ENCODE data around the gene TPSB2.

TPSB2 gene

DNA sequence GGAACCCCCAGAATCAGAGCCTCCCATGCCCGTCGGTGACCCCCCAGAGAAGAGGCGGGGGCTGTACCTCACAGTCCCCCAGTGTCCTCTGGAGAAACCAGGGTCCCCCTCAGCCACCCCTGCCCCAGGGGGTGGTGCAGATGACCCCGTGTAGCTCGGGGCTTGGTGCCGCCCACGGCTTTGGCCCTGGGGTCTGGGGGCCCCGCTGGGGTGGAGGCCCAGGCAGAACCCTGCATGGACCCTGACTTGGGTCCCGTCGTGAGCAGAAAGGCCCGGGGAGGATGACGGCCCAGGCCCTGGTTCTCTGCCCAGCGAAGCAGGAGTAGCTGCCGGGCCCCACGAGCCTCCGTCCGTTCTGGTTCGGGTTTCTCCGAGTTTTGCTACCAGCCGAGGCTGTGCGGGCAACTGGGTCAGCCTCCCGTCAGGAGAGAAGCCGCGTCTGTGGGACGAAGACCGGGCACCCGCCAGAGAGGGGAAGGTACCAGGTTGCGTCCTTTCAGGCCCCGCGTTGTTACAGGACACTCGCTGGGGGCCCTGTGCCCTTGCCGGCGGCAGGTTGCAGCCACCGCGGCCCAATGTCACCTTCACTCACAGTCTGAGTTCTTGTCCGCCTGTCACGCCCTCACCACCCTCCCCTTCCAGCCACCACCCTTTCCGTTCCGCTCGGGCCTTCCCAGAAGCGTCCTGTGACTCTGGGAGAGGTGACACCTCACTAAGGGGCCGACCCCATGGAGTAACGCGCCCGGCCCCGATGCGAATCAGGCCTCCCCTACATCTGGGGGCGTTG is 8.9 kb downstream of the TPSB2 start:
- Mint-ChIP-seq H3K27ac (peak overlapping the region in 1 of 2 donors; percentile 59), H3K9me3 (no peaks in the 10 kb centered on the region), H3K4me1 (no peaks in the 10 kb centered on the region), H3K4me3 (no peak overlapping the region), H3K27me3 (no peaks in the 10 kb centered on the region)
- no peak for DNase-seq
- ATAC-seq: no peak

DNA sequence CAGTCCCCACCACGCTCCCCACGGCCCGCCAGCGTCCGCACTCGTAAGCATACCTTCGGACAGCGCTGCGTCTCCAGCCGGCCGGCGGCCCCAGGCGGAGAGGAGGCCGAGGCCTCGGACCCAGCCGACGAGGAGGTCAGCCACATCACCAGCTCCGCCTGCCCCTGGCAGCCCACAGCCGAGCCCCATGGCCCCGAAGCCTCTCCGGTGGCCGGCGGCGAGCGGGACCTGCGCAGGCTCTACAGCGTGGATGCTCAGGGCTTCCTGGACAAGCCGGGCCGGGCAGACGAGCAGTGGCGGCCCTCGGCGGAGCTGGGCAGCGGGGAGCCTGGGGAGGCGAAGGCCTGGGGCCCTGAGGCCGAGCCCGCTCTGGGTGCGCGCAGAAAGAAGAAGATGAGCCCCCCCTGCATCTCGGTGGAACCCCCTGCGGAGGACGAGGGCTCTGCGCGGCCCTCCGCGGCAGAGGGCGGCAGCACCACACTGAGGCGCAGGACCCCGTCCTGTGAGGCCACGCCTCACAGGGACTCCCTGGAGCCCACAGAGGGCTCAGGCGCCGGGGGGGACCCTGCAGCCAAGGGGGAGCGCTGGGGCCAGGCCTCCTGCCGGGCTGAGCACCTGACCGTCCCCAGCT is 9.8 kb downstream of the TPSB2 start:
- no peak overlapping the region for H3K4me3 Mint-ChIP-seq
- ATAC-seq (no peak), DNase-seq (no peak)
- no peaks in the 10 kb centered on the region for H3K4me1 Mint-ChIP-seq
- no peaks in the 10 kb centered on the region for H3K27me3 Mint-ChIP-seq
- H3K27ac Mint-ChIP-seq: no peak overlapping the region
- no peaks in the 10 kb centered on the region for H3K9me3 Mint-ChIP-seq

DNA sequence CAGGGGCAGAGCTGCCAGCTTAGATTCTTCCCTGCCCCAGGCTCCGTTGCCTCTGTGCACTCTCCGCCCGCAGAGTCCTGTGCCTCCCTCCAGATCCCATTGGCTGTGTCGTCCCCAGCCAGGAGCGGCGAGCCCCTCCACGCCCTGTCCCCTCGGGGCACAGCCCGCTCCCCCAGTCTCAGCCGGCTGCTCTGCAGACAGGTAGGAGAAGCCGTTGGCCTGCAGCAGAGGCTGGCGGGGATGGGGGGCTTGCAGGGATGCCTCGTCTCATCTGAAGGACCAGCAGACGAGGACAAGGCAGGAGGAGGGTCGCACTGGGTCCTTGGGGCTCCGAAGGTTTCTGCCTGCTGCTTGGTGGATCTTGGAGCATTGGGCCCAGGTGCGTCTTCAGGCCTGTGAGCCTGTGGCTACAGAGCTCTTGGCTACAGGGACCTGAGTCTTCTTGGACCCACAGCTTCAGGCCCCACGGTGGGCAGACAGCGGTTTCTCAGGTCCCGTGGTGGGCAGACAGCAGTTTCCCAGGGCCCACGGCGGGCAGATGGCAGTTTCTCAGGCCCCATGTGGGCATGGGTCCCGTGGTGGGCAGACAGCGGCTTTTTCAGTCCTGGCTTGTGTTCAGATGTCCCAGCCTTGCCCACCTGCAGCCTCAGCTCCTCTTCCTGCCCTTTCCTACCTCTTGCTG is 10.9 kb downstream of the TPSB2 start:
- DNase-seq: no peak
- no peak for ATAC-seq
- Mint-ChIP-seq H3K9me3 (no peaks in the 10 kb centered on the region), H3K27ac (no peak overlapping the region), H3K4me1 (no peaks in the 10 kb centered on the region), H3K27me3 (no peaks in the 10 kb centered on the region), H3K4me3 (no peak overlapping the region)

DNA sequence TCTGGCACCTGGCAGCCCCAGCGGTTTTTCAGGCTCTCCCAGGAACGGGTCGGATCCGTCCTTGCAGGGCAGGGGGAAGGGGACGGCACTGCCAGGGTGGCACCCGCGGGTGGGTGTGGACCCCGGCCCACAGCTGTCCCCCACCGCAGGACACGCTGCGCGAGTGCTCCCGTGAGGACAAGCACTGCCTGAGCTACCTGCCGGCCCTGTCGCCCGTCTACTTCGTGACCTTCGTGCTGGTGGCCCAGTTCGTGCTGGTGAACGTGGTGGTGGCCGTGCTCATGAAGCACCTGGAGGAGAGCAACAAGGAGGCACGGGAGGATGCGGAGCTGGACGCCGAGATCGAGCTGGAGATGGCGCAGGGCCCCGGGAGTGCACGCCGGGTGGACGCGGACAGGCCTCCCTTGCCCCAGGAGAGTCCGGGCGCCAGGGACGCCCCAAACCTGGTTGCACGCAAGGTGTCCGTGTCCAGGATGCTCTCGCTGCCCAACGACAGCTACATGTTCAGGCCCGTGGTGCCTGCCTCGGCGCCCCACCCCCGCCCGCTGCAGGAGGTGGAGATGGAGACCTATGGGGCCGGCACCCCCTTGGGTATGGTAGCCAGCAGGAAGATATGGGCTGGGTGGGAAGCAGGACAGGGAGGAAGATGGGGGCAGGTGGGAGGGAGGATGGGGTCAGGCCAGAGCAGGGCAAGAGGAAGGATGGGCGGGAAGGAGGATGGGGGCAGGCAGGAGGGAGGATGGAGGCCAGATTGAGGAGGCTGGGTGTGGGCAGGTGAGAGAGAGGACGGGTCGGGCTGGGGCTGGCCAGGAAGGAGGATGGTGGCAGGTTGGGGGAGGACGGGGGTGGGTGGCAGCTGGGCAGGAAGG is 11.7 kb downstream of the TPSB2 start:
- H3K4me3 Mint-ChIP-seq: no peak overlapping the region
- DNase-seq (no peak), ATAC-seq (no peak)
- H3K9me3 Mint-ChIP-seq: no peaks in the 10 kb centered on the region
- no peak overlapping the region for H3K27ac Mint-ChIP-seq
- H3K27me3 Mint-ChIP-seq: no peaks in the 10 kb centered on the region
- H3K4me1 Mint-ChIP-seq: no peaks in the 10 kb centered on the region

DNA sequence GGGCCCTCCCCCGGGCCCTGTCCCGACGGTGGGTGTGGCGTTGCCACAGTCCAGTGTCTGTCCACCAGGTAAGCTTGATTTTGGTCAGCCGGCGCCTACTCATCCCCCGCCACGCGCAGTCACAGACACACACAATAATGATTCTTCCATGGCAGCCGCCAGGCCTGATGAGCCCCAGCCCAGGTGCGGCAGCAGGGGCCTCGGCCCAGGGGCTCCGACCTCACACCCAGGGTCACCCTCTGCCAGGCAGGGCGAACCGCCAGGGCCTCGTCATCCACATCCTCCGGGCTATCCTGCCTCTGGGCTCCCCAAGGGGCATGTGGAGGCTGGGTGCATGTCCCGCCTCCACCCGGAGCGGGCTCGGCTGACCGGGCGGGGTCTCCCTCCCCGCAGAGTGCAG is 12.5 kb downstream of the TPSB2 start:
- no peak for DNase-seq
- no peak overlapping the region for H3K4me3 Mint-ChIP-seq
- no peaks in the 10 kb centered on the region for H3K9me3 Mint-ChIP-seq
- no peaks in the 10 kb centered on the region for H3K4me1 Mint-ChIP-seq
- ATAC-seq: no peak
- no peak overlapping the region for H3K27ac Mint-ChIP-seq
- H3K27me3 Mint-ChIP-seq: no peaks in the 10 kb centered on the region

DNA sequence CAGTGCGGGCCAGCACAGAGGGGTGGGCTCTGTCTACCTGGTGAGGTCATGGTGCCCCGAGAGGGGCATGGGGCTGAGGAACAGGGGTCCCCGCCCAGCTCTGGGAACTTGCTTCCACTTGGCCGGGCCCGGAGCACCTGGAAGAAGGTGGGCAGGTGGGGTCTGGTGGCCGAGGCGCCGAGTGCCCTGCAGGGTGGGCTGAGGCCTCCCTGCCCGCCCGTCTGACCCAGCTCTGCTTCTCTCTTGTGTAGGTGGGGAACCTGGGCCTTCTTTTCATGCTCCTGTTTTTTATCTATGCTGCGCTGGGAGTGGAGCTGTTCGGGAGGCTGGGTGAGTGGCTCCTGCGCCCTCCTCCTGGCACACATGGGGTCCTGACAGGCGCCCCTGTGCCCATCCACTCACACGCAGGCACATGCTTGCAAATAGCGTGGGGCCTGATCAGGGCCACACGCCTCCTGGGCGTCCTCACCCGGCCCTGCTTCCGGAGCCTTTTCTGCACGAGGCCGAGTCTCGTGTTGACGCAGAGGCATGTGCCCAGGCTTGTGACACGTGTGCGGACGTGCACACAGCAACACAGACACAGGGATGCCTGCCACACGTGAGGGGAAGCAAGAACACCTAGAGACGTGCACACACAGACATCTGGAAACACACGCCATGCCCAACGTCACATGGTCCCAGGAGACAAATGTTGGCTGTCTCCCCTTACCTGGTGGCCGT is 13.1 kb downstream of the TPSB2 start:
- ATAC-seq: no peak
- no peak overlapping the region for H3K4me3 Mint-ChIP-seq
- no peaks in the 10 kb centered on the region for H3K4me1 Mint-ChIP-seq
- H3K27me3 Mint-ChIP-seq: no peaks in the 10 kb centered on the region
- no peaks in the 10 kb centered on the region for H3K9me3 Mint-ChIP-seq
- no peak overlapping the region for H3K27ac Mint-ChIP-seq
- no peak for DNase-seq

DNA sequence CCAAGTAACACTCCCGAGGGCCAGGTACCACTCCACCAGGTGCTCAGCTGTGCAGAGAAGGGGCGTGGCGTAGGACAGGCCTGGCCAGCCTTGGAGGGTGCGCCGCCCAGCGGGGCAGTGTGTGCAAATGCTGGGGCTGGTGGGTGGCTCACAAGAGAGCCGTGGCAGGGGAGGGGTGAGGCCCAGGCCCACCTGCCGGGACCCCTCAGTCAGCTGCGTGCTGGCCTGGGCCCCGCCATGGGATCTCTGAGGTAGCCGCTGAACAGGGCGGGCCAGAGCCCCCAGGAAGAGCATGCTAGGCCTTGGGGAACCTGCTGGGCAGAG is 13.7 kb downstream of the TPSB2 start:
- DNase-seq: no peak
- H3K4me1 Mint-ChIP-seq: no peaks in the 10 kb centered on the region
- ATAC-seq: no peak
- no peaks in the 10 kb centered on the region for H3K27me3 Mint-ChIP-seq
- H3K4me3 Mint-ChIP-seq: no peak overlapping the region
- H3K9me3 Mint-ChIP-seq: no peaks in the 10 kb centered on the region
- H3K27ac Mint-ChIP-seq: no peak overlapping the region

DNA sequence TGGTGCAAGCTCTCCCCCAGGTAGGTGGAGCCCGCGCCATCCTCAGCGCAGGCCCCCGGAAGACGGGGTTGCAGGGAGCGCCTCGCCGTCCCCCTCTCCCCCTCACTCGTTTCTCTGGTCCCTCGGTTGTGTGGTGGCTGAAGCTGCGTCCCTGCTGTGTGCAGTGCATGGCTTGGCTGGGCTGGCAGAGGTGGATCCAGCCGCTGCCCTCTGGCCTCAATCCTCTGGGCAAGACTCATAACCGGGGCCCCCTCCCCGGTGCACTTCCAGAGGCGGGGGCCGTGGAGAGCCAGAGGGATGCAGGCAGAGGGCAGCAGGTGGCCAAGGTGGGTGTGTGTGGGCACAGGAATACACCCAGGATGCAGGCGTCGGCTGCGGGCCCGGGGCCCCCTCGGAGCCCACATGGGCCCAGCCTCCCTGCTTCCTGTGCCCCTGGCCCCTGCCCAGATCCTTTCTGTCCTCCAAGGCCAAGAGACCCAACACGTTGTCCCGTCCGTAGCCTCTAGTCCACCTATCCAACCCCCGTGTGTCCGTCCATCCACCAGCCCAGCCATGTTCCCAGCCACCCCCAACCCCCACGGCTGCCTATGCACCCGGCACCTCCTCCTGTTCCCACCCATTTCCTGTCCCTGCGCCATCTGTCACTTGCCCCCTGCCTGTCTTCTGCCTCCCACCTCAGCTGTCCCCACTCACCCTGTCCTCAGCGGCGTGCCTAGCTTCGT is 14.2 kb downstream of the TPSB2 start:
- Mint-ChIP-seq H3K4me1 (no peaks in the 10 kb centered on the region), H3K9me3 (no peaks in the 10 kb centered on the region), H3K27ac (no peak overlapping the region), H3K27me3 (no peaks in the 10 kb centered on the region), H3K4me3 (no peak overlapping the region)
- no peak for DNase-seq
- ATAC-seq: no peak

DNA sequence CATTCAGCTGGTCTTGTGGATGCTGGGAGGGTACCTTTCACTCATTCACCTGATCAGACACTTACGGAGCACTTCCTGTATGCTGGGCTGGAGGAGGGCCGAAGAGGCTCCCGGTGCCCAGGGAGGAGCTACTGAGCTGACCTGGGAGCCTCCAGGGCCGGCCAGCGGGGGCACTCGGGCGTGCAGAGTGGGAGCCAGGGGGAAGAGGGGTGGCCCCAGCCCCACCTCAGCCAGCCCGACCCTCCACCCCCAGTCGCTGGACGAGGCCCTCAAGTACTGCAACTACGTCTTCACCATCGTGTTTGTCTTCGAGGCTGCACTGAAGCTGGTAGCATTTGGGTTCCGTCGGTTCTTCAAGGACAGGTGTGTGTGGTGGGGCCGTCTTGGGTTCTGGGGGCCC is 15.3 kb downstream of the TPSB2 start:
- Mint-ChIP-seq H3K4me3 (no peak overlapping the region), H3K9me3 (no peaks in the 10 kb centered on the region), H3K27me3 (no peaks in the 10 kb centered on the region), H3K4me1 (no peaks in the 10 kb centered on the region), H3K27ac (peak overlapping the region in 1 of 2 donors; percentile 68)
- ATAC-seq (no peak), DNase-seq (no peak)

DNA sequence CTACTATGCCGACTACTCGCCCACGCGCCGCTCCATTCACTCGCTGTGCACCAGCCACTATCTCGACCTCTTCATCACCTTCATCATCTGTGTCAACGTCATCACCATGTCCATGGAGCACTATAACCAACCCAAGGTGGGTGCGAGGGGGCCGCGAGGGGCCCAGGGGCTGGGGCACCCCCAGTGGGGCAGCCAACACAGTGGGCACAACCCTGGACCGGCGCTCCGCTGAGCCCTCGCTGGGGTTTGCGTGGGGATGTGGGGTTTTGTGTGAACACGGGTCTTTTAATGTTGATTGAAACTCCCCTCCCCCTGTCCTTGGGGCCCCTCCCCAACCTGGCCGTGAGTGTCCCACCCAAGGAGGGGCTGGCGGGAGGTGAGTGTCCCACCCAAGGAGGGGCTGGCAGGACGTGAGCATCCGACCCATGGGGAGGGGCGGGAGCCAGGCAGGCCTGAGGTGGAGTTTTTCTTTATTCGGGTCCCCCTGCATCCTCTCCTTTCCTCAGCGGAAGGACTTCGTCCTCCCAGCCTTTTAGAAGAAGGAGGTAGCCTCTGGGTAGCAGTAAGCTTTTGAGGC is 16.1 kb downstream of the TPSB2 start:
- Mint-ChIP-seq H3K4me1 (no peaks in the 10 kb centered on the region), H3K9me3 (no peaks in the 10 kb centered on the region), H3K4me3 (no peak overlapping the region), H3K27me3 (no peaks in the 10 kb centered on the region), H3K27ac (peak overlapping the region in 1 of 2 donors; percentile 48)
- no peak for DNase-seq
- no peak for ATAC-seq

DNA sequence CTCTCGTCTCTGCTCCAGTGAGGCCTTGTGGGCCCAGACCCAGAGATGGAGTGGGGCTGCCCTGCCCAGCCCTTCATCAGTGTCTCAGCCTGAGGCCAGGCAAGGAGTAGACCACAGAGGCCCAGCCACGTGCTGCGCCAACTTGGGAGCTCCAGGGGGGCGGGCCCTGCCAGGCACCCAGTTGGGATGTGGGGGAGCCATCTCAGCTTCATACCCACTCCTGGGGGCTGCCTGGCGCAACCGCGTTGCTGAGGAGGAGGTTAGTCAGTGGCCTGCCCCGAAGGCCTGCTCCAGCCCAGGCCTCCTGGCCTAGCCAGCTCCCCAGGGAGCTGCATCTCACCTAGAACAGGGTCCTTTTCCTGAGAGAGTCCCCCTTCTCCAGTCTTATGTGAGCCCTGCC is 16.8 kb downstream of the TPSB2 start:
- Mint-ChIP-seq H3K9me3 (no peaks in the 10 kb centered on the region), H3K4me3 (no peak overlapping the region), H3K4me1 (peaks cover 3% of the 10 kb centered on the region), H3K27me3 (no peaks in the 10 kb centered on the region), H3K27ac (peak overlapping the region in 1 of 2 donors; percentile 48)
- no peak for ATAC-seq
- DNase-seq: no peak

DNA sequence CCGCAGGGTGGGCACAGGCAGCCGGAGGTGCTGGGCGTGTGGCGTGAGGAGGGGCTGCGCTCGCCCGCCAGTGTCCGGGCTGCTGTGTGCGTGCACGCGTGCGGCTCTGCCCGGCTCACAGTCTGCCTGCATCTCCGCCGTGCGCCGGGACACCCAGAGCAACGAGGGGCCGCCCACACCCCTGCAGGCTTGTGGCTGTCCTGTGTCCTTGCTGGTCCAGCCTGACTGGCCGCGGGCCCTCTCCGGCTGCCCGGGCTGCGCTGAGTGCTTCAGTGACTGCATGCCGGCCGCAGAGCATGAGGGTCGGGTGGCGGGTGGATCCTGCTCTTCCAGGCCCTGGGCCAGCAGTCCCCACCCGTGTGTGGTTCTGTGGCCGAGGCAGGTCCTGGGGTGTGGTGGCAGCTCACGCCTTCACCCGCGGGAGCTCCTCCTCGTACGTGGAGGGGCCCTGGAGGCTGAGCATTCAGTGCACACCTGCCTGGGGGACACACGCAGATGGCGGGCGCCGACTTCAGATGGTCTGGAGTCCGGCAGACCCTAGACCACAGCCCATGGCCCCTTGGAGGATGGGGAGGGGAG is 17.3 kb downstream of the TPSB2 start:
- H3K27me3 Mint-ChIP-seq: no peaks in the 10 kb centered on the region
- no peak overlapping the region for H3K4me3 Mint-ChIP-seq
- H3K9me3 Mint-ChIP-seq: no peaks in the 10 kb centered on the region
- DNase-seq (no peak), ATAC-seq (no peak)
- no peak overlapping the region for H3K27ac Mint-ChIP-seq
- peaks cover 7% of the 10 kb centered on the region for H3K4me1 Mint-ChIP-seq

DNA sequence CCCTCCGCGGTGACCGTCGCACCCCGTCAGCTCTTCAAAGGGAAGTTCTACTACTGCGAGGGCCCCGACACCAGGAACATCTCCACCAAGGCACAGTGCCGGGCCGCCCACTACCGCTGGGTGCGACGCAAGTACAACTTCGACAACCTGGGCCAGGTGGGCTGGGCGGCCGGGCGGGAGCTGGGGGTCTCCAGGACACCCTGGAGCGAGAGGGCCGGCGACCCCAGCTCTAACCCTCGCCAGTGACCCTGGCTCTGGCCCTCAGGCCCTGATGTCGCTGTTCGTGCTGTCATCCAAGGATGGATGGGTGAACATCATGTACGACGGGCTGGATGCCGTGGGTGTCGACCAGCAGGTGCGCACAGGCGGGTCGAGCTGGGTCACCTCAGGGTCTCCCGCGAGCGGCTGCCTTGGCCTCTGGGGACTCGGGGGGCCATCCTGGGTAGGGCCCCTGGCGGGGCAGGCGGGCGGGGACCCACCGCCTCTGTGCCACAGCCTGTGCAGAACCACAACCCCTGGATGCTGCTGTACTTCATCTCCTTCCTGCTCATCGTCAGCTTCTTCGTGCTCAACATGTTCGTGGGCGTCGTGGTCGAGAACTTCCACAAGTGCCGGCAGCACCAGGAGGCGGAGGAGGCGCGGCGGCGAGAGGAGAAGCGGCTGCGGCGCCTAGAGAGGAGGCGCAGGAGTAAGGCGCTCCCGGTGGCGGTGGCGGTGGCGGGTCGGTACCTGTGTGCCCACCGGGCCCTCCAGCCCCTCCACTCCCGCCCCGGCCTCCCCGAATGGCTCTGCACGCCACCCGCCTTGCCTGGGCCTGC is 18.3 kb downstream of the TPSB2 start:
- Mint-ChIP-seq H3K27me3 (no peaks in the 10 kb centered on the region), H3K9me3 (no peaks in the 10 kb centered on the region)
- ATAC-seq: peak; percentile 7

More for the DNA sequence above, 18.3 kb downstream of the TPSB2 start:
- peaks cover 7% of the 10 kb centered on the region for H3K4me1 Mint-ChIP-seq
- H3K4me3 Mint-ChIP-seq: no peak overlapping the region
- no peak overlapping the region for H3K27ac Mint-ChIP-seq
- DNase-seq: no peak
